Stimulated activated effector memory CD8-positive, alpha-beta T cell treated with anti-CD3 and anti-CD28 coated beads, Interleukin-12 subunit alpha, Interleukin-12 subunit beta, amount 100 ng/mL, for 72 hours (primary cell): ENCODE data around the gene FAM89B.
A peak's percentile ranks its signal among the peaks of the same experiment; 100 is the strongest.

Experiments used
- ATAC-seq: fragments of 150-1000 bp; cut with Tn5 transposase; 2 replicates; pipeline ENCODE4 v1.10.0; 2021
- DNase-seq, 2 donors: peaks; one replicate each; pipeline ENCODE4 v3.0.0; 2021 to 2022; ENCODE audit warnings: low spot score in 2 of 2
- H3K27ac Mint-ChIP-seq: one replicate; pipeline ENCODE4 v1.8.0; 2022; ENCODE audit warnings: mild to moderate bottlenecking, mixed read lengths
- H3K36me3 Mint-ChIP-seq: one replicate; pipeline ENCODE4 v1.8.0; 2022; ENCODE audit warnings: mild to moderate bottlenecking, mixed read lengths
- H3K4me1 Mint-ChIP-seq: one replicate; pipeline ENCODE4 v1.8.0; 2022; ENCODE audit warnings: mixed read lengths
- H3K4me3 Mint-ChIP-seq: one replicate; pipeline ENCODE4 v1.8.0; 2022; ENCODE audit warnings: mild to moderate bottlenecking, mixed read lengths
- H3K9me3 Mint-ChIP-seq: one replicate; pipeline ENCODE4 v1.8.0; 2022; ENCODE audit warnings: mixed read lengths

The FAM89B gene

GRCh38 chr11:65573391-65574079 lies 1.2 kb downstream of the FAM89B start:
- Mint-ChIP-seq H3K9me3 (no peaks in the 10 kb centered on the region), H3K4me3 (peak overlapping the region; percentile 96), H3K27ac (peak overlapping the region; percentile 94), H3K4me1 (peaks cover 67% of the 10 kb centered on the region), H3K36me3 (peaks cover 94% of the 10 kb centered on the region)
- DNase-seq (peak in 1 of 2 donors; percentile 72), ATAC-seq (no peak)

- H3K27ac Mint-ChIP-seq = peak overlapping the region; percentile 94
These were observed 1.9 kb downstream of the FAM89B start for GRCh38 chr11:65574109-65574810.

GRCh38 chr11:65574811-65575567 lies 2.7 kb downstream of the FAM89B start:
- DNase-seq (peak in 1 of 2 donors; percentile 78), ATAC-seq (peak; percentile 0)
- peaks cover 62% of the 10 kb centered on the region for H3K4me1 Mint-ChIP-seq
- no peaks in the 10 kb centered on the region for H3K9me3 Mint-ChIP-seq
- peak overlapping the region; percentile 96 for H3K4me3 Mint-ChIP-seq
- H3K36me3 Mint-ChIP-seq = peaks cover 94% of the 10 kb centered on the region
- H3K27ac Mint-ChIP-seq = peak overlapping the region; percentile 94

More at GRCh38 chr11:65574109-65574810, 1.9 kb downstream of the FAM89B start:
- DNase-seq (peak; percentile 91 to 99), ATAC-seq (peak; percentile 51)
- Mint-ChIP-seq H3K36me3 (peaks cover 94% of the 10 kb centered on the region), H3K9me3 (no peaks in the 10 kb centered on the region), H3K4me1 (peaks cover 65% of the 10 kb centered on the region), H3K4me3 (peak overlapping the region; percentile 96)

GRCh38 chr11:65575568-65576231 lies 3.4 kb downstream of the FAM89B start, which contains the start of gene EHBP1L1:
Gene EHBP1L1 (plus strand): TSS chr11:65576053. CDS start chr11:65576303, 250 bp downstream.
- Mint-ChIP-seq H3K4me1 (peaks cover 61% of the 10 kb centered on the region), H3K36me3 (peaks cover 94% of the 10 kb centered on the region), H3K9me3 (no peaks in the 10 kb centered on the region), H3K27ac (peak within 1 kb of the TSS; percentile 94), H3K4me3 (peak within 1 kb of the TSS; percentile 96)
- peak; percentile 77 to 91 for DNase-seq
- ATAC-seq = peak; percentile 52

- ATAC-seq (peak; percentile 6), DNase-seq (no peak)
- Mint-ChIP-seq H3K27ac (peak overlapping the region; percentile 94), H3K4me3 (peak overlapping the region; percentile 96), H3K9me3 (no peaks in the 10 kb centered on the region), H3K4me1 (peaks cover 58% of the 10 kb centered on the region), H3K36me3 (peaks cover 94% of the 10 kb centered on the region)
These were observed 4.0 kb downstream of the FAM89B start for GRCh38 chr11:65576232-65576866.

- DNase-seq = no peak
- peak overlapping the region; percentile 94 for H3K27ac Mint-ChIP-seq
These were observed 4.8 kb downstream of the FAM89B start for GRCh38 chr11:65576867-65577755.

GRCh38 chr11:65577756-65578109 lies 5.4 kb downstream of the FAM89B start:
- Mint-ChIP-seq H3K4me1 (peaks cover 61% of the 10 kb centered on the region), H3K27ac (peak overlapping the region; percentile 94), H3K9me3 (no peaks in the 10 kb centered on the region), H3K4me3 (peak overlapping the region; percentile 96), H3K36me3 (peaks cover 96% of the 10 kb centered on the region)
- ATAC-seq = no peak
- no peak for DNase-seq

More at GRCh38 chr11:65576867-65577755, 4.8 kb downstream of the FAM89B start:
- Mint-ChIP-seq H3K4me1 (peaks cover 58% of the 10 kb centered on the region), H3K4me3 (peak overlapping the region; percentile 96), H3K9me3 (no peaks in the 10 kb centered on the region), H3K36me3 (peaks cover 94% of the 10 kb centered on the region)
- peak; percentile 29 for ATAC-seq

- H3K27ac Mint-ChIP-seq = peak overlapping the region; percentile 94
- H3K36me3 Mint-ChIP-seq = peaks cover 98% of the 10 kb centered on the region
- DNase-seq = no peak
- peaks cover 64% of the 10 kb centered on the region for H3K4me1 Mint-ChIP-seq
- H3K9me3 Mint-ChIP-seq = no peaks in the 10 kb centered on the region
- H3K4me3 Mint-ChIP-seq = peak overlapping the region; percentile 96
- no peak for ATAC-seq
These were observed 5.8 kb downstream of the FAM89B start for GRCh38 chr11:65578134-65578533.

- Mint-ChIP-seq H3K27ac (peak overlapping the region; percentile 94), H3K36me3 (peaks cover 98% of the 10 kb centered on the region), H3K4me3 (peak overlapping the region; percentile 96), H3K9me3 (no peaks in the 10 kb centered on the region), H3K4me1 (peaks cover 63% of the 10 kb centered on the region)
- DNase-seq (no peak), ATAC-seq (no peak)
These were observed 6.3 kb downstream of the FAM89B start for GRCh38 chr11:65578667-65579066.

GRCh38 chr11:65579291-65579690 lies 7.0 kb downstream of the FAM89B start:
- peaks cover 63% of the 10 kb centered on the region for H3K4me1 Mint-ChIP-seq
- peak overlapping the region; percentile 94 for H3K27ac Mint-ChIP-seq
- ATAC-seq = no peak
- H3K36me3 Mint-ChIP-seq = peaks cover 98% of the 10 kb centered on the region
- peak overlapping the region; percentile 96 for H3K4me3 Mint-ChIP-seq
- no peaks in the 10 kb centered on the region for H3K9me3 Mint-ChIP-seq
- DNase-seq = no peak

- Mint-ChIP-seq H3K36me3 (peaks cover 94% of the 10 kb centered on the region), H3K4me3 (peak overlapping the region; percentile 96), H3K4me1 (peaks cover 60% of the 10 kb centered on the region), H3K9me3 (no peaks in the 10 kb centered on the region), H3K27ac (peak overlapping the region; percentile 94)
- DNase-seq = no peak
- no peak for ATAC-seq
These were observed 7.8 kb downstream of the FAM89B start for GRCh38 chr11:65580031-65580692.

GRCh38 chr11:65580756-65581155 lies 8.4 kb downstream of the FAM89B start:
- ATAC-seq (no peak), DNase-seq (no peak)
- Mint-ChIP-seq H3K9me3 (no peaks in the 10 kb centered on the region), H3K27ac (peak overlapping the region; percentile 94), H3K4me1 (peaks cover 58% of the 10 kb centered on the region), H3K4me3 (no peak overlapping the region), H3K36me3 (peaks cover 92% of the 10 kb centered on the region)

GRCh38 chr11:65581928-65582327 lies 9.6 kb downstream of the FAM89B start:
- H3K4me1 Mint-ChIP-seq = peaks cover 70% of the 10 kb centered on the region
- peak overlapping the region; percentile 94 for H3K27ac Mint-ChIP-seq
- ATAC-seq (no peak), DNase-seq (no peak)
- no peaks in the 10 kb centered on the region for H3K9me3 Mint-ChIP-seq
- H3K4me3 Mint-ChIP-seq = no peak overlapping the region
- H3K36me3 Mint-ChIP-seq = peaks cover 94% of the 10 kb centered on the region
